HG03066 (cell line): ENCODE results near the gene STK11.
"Not testable (repeated sequence)": the region's sequence is repeated elsewhere in the genome, so short reads cannot be mapped to it uniquely, and the experiment has no call there.

Experiments used
- ATAC-seq: cut with Tn5 transposase; IDR thresholded peaks from one replicate; pipeline ENCODE4 v1.9.1; 2021; ENCODE audit warnings: low read depth; ENCODE audit not compliant: unreplicated experiment

Gene STK11

DNA sequence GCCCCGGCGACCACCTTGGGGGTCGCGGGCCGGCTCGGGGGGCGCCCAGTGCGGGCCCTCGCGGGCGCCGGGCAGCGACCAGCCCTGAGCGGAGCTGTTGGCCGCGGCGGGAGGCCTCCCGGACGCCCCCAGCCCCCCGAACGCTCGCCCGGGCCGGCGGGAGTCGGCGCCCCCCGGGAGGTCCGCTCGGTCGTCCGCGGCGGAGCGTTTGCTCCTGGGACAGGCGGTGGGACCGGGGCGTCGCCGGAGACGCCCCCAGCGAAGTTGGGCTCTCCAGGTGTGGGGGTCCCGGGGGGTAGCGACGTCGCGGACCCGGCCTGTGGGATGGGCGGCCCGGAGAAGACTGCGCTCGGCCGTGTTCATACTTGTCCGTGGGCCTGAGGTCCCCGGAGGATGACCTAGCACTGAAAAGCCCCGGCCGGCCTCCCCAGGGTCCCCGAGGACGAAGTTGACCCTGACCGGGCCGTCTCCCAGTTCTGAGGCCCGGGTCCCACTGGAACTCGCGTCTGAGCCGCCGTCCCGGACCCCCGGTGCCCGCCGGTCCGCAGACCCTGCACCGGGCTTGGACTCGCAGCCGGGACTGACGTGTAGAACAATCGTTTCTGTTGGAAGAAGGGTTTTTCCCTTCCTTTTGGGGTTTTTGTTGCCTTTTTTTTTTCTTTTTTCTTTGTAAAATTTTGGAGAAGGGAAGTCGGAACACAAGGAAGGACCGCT is 729 bp downstream of the STK11 start:
- no peak for ATAC-seq

DNA sequence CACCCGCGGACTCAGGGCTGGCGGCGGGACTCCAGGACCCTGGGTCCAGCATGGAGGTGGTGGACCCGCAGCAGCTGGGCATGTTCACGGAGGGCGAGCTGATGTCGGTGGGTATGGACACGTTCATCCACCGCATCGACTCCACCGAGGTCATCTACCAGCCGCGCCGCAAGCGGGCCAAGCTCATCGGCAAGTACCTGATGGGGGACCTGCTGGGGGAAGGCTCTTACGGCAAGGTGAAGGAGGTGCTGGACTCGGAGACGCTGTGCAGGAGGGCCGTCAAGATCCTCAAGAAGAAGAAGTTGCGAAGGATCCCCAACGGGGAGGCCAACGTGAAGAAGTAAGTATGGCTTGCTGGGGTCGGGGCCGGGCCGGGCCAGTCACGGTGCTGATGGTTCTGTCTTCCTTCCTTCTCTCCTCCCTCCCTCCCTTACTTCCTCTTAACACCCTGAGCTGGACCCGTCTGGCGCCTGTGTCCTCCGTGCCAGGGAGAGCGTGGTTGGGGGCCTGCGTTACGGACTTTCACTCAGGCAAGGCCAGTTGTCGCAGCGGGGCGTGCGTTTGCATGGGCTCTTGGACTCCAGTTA is 1.4 kb downstream of the STK11 start:
- ATAC-seq, result no peak

DNA sequence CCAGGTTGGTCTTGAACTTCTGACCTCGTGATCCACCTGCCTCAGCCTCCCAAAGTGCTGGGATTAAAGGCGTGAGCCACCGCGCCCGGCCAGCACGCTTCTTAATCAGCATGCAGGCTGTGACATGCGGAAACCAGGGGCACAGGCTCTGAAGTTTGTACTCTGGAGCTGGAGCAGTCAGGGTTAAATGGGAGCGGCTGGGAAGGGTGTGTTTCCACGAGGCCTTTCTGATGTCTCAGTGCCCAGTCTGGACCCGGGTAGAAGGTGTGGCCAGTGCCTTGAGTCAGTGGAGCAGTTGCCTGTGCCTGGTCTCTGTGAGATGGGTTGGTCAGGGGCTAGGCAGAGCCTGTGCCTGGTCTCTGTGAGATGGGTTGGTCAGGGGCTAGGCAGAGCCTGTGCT is 3.3 kb downstream of the STK11 start:
- ATAC-seq, result not testable (repeated sequence)

GRCh38 chr19:1210227-1210538 is 4.6 kb downstream of the STK11 start:
- no peak for ATAC-seq

DNA sequence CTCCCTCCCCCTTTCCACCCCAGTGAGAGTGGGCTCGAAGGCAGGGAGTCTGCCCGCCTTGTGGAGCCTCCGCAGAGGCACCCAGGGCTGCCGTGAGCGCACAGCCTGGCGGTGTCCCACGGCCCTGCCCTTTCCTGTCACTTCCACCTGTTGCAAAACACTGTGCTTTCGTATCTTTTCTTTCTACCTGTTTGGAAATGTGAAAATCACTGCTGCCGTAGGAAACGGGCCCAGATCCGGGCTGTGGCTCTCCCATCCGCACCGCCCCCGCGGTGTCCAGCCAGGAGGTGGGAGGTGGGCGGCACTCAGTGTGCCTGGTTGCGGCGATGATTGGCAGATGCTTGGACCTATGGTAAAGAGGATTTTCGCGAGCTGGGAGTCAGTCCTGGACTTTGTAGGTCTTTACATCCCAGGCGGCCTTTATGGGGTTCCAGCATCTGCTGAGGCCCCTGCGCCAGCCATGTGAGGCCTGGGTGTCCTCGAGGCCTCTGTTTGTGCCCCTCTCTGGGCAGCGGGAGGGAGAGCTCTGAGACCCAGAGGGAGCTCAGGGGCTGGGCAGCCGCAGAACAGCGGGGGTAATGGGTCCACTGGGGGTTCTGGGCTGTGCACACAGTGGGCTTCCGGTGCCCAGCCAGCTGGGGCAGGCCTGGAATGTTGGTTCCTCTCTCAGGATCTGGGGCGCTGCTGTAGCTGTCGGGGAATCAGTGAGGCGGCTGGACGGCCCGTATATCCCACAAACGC is 6.1 kb downstream of the STK11 start:
- ATAC-seq, result no peak

GRCh38 chr19:1213391-1214286 is 8.1 kb downstream of the STK11 start:
- ATAC-seq, result peak; percentile 54

DNA sequence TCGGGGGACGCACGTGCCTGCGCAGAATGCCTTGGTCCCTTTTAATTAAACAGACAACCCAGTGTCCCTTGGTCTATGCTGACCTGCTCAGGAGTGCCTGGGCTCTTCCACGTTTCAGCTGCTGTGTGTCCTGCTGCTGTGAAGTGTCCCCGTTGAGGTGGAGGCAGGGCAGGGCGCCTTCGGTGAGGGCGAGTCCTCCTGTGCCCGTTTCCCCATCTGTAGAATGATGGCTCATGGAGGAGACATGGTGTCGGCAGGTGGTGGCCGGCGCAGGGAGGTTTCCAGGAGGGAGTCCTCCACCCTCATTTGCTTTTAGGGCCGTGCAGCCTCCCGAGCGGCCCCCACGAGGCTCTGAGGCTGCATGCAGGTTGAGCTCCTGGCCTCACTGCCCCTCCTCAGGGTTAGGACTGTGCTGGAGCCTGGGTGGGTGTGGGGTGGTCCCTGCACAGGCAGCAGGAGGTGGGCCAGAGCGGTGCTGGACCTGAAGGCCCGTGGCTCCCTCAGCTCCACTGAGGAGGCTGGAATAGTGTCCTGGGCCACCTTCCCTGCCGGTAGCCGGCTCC is 8.8 kb downstream of the STK11 start:
- ATAC-seq, result no peak

DNA sequence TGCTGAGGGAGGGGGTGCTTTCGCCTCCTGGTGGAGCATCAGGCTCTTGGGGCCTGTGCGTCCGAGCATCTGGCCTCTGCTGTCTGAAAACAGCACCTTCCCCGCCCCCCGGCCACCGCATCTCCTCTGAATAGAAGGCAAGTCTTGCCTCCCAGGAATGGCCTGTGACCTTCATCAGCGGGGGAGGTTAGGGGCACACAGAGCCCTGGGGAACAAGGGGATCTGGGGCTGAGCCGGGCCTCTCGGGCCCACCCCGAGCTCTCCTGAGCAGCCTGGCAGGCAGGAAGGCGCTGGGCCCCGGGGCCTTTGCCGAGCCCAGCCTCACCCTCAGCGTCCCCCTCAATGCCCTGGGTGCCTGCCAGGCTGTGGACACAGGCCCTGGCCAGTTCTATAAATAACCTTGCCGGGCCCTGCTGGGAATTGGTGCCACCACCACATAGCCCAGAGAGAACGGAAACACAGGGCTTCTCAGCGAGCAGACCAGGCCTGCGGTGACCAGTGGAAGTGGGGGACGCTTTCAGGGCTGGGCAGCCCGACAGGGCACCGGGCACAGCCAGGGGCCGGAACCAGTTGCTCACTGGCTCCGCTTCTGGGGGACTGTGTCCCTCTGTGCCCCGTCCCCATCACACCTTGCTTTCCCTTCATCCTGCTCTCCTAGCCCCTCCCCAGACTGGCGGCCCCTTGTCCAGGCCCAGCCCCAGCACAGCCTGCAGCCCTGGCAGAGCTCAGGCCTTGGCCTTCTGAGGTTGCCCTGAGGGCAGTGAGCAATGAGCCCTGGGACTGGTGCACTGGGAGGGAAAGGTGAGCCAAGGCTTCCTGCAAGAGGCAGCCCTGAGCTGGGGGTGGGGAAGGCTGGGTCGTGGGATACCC is 9.5 kb downstream of the STK11 start:
- ATAC-seq, result no peak

DNA sequence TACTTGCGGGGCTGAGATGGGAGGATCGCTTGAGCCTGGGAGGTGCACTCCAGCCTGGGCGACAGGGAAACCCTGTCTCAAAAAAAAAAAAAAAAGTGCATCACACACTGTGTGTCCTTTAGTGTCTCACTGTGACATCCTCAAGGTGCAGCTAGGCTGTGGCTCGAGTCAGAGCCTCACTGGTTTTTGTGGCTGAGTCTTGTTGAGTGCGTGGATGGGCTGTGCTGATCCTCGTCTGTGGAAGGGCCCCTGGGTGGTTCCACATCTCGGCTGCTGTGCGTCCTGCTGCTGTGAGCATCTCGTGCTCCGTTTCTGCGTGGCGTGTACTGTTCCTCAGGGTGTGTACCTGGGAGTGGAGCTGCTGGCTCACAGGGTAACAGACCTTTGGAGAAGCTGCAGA is 11.2 kb downstream of the STK11 start:
- ATAC-seq, result no peak

- ATAC-seq, result no peak
Observed at GRCh38 chr19:1217366-1217765, 11.8 kb downstream of the STK11 start.

GRCh38 chr19:1218751-1219567 is 13.4 kb downstream of the STK11 start:
- ATAC-seq, result no peak

- no peak for ATAC-seq
Observed at GRCh38 chr19:1219786-1220476, 14.4 kb downstream of the STK11 start.

DNA sequence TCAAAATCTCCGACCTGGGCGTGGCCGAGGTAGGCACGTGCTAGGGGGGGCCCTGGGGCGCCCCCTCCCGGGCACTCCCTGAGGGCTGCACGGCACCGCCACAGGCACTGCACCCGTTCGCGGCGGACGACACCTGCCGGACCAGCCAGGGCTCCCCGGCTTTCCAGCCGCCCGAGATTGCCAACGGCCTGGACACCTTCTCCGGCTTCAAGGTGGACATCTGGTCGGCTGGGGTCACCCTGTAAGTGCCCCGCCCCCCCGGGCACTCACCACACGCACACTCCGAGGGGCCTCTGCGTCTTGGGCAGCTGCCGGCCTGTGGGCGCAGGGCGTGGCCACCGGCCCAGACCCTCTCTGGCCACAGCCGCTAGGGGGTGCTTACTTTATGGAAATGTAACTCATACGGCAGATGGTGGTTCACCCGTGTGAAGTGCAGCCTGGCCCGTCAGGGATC is 14.9 kb downstream of the STK11 start:
- no peak for ATAC-seq

DNA sequence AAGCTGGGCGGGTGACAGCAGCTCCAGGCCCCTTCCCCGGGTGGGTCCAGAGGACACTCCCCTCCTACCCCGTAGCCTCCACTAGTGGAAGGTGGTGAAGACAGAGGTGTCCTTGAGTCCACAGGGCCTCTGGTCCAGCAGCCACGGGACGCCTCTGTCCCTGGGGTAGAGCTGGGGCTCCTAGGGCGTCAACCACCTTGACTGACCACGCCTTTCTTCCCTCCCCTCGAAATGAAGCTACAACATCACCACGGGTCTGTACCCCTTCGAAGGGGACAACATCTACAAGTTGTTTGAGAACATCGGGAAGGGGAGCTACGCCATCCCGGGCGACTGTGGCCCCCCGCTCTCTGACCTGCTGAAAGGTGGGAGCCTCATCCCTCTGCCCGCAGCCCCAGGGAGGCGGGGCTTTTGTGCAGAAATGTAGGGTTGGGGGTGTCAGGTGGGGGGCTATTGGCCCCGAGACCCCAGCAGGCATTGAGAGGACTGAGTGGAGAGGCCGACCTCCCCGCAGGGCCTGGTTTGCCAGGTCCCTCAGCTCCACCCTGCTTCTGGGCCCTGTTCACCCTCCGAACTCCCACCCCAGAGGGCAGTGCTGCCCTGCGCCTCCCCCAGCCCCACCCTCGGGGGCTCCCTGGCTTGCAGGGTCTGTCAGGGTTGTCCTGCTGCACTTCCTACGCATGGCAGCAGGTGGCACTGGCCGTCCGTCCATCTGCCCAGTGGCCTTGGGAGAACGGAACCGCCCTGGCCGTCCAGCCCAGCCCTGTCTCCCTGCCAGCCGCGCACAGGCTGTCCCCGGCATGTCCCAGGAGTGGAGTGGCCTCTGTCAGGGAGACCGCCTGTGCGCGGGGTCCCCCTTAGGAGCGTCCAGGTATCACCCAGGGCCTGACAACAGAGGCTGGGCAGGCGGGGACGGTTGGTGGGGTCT is 15.7 kb downstream of the STK11 start:
- ATAC-seq, result no peak

- ATAC-seq, result no peak
Observed at GRCh38 chr19:1221904-1222255, 16.3 kb downstream of the STK11 start.

DNA sequence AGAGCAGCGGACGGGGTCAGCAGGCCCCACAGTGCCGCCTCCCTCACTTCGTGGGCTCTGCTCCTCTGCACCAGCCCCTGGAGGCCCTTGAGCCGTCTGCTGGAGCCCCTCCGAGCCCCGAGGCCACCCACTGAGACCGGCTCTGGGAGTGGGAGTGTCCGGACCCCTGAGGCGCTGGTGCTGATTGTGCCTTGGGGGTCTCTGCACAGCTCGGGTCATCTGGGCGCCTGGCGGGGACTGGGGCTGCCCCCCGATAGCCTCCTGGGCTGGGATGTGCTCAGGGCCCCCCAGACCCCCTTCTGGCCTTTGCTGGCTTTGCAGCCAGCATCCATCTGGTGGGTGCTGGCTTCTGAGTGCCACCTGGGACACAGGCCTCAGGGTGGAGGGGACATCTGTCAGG is 16.8 kb downstream of the STK11 start:
- ATAC-seq, result no peak
